HG02970 (cell line): ENCODE data around the gene MR1.

Experiments used
- ATAC-seq: cut with Tn5 transposase; IDR thresholded peaks from one replicate; pipeline ENCODE4 v1.9.1; 2021; ENCODE audit warnings: mild to moderate bottlenecking, moderate library complexity, moderate number of reproducible peaks; ENCODE audit not compliant: unreplicated experiment, low FRiP score

Gene MR1

DNA sequence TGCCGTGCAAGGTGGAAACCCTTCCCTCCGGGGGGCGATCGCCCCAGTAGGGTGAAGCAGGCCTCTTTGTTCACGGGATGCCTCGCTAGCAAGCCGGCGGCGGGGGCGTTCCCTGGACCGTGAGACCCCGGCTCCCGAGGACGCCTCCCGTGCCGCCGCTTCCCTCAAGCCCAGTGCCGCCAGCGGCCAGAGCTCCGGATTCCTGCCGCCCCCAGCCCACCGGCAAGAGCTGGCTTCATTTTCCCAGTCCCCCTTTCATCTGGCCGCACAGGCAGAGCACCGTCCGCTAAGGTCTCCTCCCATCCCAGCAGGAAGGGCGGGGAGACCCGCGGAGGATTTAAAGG lies 71.0 kb downstream of the MR1 start:
- peak; percentile 25 for ATAC-seq

DNA sequence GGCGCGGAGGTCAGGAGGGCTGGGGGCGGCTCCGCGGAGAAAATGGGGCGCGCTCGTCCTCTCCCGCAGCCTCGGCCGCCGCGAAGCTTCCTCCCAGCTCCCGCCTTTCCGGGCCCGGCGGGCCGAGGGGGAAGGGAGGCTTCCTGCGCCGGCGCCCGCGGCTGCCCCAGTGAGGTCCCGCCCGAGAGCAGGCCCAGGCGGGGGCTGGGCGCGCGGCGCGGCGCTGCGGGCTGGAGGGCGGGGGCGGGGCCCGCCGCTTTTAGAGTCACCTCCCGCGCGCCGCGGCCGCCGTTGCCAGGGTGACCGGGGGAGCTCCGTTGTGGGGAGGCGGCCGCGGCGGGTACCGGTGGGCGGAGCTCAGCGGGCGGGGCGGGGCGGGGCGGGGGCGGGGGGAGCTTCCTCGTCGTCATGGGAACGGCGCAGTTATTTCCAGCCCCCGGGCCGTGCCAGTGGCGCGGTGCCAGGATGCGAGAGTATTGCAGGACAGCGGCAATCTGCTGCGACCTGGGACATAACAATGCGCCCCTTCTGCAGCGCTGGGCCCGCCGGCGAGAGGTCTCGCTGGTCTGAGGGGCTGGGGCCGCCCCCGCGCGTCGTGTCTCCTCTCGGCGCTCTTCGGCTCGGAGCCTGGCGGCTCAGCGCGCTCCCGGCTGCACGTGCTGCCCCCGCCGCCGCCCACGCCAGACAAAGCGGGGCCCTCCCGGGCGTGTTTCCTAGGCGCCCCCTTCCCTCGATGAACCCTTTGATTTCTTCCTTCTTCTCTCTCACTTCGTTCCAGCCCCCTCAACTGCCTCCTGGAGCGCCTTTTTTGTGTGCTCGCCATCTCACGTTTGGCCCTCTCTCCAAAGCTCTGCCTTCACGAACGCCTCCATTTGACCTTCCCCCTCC lies 71.6 kb downstream of the MR1 start:
- ATAC-seq, result peak; percentile 78

GRCh38 chr1:181106022-181106312 lies 72.2 kb downstream of the MR1 start:
- no peak for ATAC-seq

DNA sequence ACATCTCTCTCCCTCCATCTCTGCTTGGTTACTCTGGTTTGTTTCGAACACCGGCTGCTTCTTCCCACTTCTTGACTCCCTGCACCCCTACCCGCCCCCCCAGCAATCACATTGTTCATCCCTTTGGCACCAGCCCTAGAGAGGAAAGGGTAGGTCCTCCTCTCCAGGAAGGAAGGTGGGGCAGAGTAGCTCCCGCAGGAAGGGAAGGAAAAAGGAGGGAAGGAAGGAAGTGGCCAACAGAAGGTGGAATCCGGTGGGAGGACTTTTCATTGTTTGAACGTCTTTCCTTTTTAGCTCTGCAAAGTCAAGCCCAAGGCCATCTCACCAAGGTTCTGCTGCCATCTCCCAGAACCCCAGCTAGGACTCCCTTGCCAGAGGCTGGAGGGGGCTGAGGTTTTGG lies 72.7 kb downstream of the MR1 start:
- no peak for ATAC-seq

DNA sequence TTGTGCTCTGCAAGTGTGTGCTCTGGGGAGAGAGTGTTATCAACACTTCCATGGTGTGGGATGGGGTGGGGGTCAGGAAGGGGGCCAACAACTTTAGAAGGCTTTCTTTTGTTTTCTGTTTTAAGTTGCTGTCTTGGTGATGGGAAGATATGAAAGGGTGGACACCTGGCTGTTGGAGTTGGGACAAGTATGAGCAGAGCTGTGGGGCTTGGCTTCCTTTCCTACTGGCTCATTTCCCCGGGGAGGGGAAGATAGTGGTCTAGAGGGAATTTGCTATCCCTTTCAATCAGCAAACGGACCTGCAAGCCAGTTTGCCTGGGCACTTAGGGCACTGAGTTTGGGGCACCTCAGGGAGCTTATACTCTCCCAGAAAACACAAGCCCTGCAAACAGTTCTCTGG lies 73.9 kb downstream of the MR1 start:
- ATAC-seq, result no peak

- no peak for ATAC-seq
These were observed 74.6 kb downstream of the MR1 start for GRCh38 chr1:181108304-181108867.

- no peak for ATAC-seq
These were observed 76.2 kb downstream of the MR1 start for GRCh38 chr1:181110013-181110412.
